ENCODE data around the gene GYS2.

DNA sequence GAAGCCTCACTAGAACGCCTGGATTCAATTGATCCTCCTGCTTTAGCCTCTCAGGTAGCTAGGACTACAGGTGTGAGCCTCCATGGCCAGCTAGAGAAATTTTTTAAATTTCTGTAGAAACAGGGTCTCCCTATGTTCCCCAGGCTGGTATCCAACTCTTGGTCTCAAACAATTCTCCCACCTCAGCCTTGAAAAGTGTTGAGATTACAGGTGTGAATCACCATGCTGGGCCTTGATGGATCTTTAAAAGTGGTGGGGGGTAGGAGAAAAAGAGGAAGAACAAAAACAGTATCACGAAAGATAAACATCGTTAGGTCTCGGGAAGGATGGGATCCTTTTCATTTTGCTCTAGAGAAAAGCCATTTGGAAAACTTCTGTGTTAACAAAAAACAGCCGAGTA is 4.5 kb downstream of the GYS2 start:
- TF ChIP-seq, protein P1, sequence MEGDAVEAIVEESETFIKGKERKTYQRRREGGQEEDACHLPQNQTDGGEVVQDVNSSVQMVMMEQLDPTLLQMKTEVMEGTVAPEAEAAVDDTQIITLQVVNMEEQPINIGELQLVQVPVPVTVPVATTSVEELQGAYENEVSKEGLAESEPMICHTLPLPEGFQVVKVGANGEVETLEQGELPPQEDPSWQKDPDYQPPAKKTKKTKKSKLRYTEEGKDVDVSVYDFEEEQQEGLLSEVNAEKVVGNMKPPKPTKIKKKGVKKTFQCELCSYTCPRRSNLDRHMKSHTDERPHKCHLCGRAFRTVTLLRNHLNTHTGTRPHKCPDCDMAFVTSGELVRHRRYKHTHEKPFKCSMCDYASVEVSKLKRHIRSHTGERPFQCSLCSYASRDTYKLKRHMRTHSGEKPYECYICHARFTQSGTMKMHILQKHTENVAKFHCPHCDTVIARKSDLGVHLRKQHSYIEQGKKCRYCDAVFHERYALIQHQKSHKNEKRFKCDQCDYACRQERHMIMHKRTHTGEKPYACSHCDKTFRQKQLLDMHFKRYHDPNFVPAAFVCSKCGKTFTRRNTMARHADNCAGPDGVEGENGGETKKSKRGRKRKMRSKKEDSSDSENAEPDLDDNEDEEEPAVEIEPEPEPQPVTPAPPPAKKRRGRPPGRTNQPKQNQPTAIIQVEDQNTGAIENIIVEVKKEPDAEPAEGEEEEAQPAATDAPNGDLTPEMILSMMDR (IDR thresholded peaks at IDR 0.05): no peak
- TF ChIP-seq POLR2A (IDR thresholded peaks at IDR 0.05): no peak
